CD4-positive, alpha-beta T cell treated with Interleukin-12 subunit alpha and Interleukin-12 subunit beta, for 1 hour (primary cell): ENCODE results near the gene TCP1.
"Not testable (repeated sequence)": the region's sequence is repeated elsewhere in the genome, so short reads cannot be mapped to it uniquely, and the experiment has no call there.

Experiments
- DNase-seq: peaks from one replicate; pipeline ENCODE4 v3.0.0-alpha.2; 2020

TCP1 gene

GRCh38 chr6:159789377-159790148 is at the start of gene TCP1:
Gene TCP1, minus strand, starts transcription at chr6:159789602. Its CDS starts 134 bp downstream, at chr6:159789468.
- peak; percentile 99 for DNase-seq

GRCh38 chr6:159838020-159838744 is 48.8 kb upstream of the TCP1 start:
- no peak for DNase-seq

- DNase-seq, result no peak
Observed at GRCh38 chr6:159837511-159837910, 48.1 kb upstream of the TCP1 start.

GRCh38 chr6:159836718-159837490 is 47.5 kb upstream of the TCP1 start:
- DNase-seq, result no peak

- no peak for DNase-seq
Observed at GRCh38 chr6:159833997-159834603, 44.7 kb upstream of the TCP1 start.

GRCh38 chr6:159833556-159833955 is 44.2 kb upstream of the TCP1 start:
- no peak for DNase-seq

- no peak for DNase-seq
Observed at GRCh38 chr6:159832946-159833345, 43.5 kb upstream of the TCP1 start.

- no peak for DNase-seq
Observed at GRCh38 chr6:159831373-159831679, 41.9 kb upstream of the TCP1 start.

GRCh38 chr6:159830501-159831372 is 41.3 kb upstream of the TCP1 start:
- no peak for DNase-seq

- DNase-seq, result no peak
Observed at GRCh38 chr6:159829526-159829925, 40.1 kb upstream of the TCP1 start.

GRCh38 chr6:159828074-159828473 is 38.7 kb upstream of the TCP1 start:
- no peak for DNase-seq

- no peak for DNase-seq
Observed at GRCh38 chr6:159826968-159827647, 37.7 kb upstream of the TCP1 start.

GRCh38 chr6:159826004-159826403 is 36.6 kb upstream of the TCP1 start:
- no peak for DNase-seq

GRCh38 chr6:159824690-159825089 is 35.3 kb upstream of the TCP1 start:
- not testable (repeated sequence) for DNase-seq

GRCh38 chr6:159823953-159824352 is 34.6 kb upstream of the TCP1 start:
- no peak for DNase-seq

GRCh38 chr6:159821726-159822125 is 32.3 kb upstream of the TCP1 start:
- DNase-seq, result no peak

- no peak for DNase-seq
Observed at GRCh38 chr6:159821122-159821521, 31.7 kb upstream of the TCP1 start.

GRCh38 chr6:159819932-159820640 is 30.7 kb upstream of the TCP1 start:
- DNase-seq, result peak; percentile 42

GRCh38 chr6:159819098-159819497 is 29.7 kb upstream of the TCP1 start:
- DNase-seq, result no peak

- DNase-seq, result no peak
Observed at GRCh38 chr6:159817951-159818739, 28.7 kb upstream of the TCP1 start.
